Ramos (cell line): ENCODE data around the gene MYNN.
"Not testable (repeated sequence)": the region's sequence is repeated elsewhere in the genome, so short reads cannot be mapped to it uniquely, and the experiment has no call there.

ENCODE experiments used
- in situ Hi-C: fragments of 300-500 bp; cut with MboI; formaldehyde crosslinking; loops from one replicate; pipeline ENCODE4 v1.14.3; 2022; ENCODE audit warnings: low sequenced_read_pairs; ENCODE audit not compliant: unreplicated experiment

Gene MYNN

DNA sequence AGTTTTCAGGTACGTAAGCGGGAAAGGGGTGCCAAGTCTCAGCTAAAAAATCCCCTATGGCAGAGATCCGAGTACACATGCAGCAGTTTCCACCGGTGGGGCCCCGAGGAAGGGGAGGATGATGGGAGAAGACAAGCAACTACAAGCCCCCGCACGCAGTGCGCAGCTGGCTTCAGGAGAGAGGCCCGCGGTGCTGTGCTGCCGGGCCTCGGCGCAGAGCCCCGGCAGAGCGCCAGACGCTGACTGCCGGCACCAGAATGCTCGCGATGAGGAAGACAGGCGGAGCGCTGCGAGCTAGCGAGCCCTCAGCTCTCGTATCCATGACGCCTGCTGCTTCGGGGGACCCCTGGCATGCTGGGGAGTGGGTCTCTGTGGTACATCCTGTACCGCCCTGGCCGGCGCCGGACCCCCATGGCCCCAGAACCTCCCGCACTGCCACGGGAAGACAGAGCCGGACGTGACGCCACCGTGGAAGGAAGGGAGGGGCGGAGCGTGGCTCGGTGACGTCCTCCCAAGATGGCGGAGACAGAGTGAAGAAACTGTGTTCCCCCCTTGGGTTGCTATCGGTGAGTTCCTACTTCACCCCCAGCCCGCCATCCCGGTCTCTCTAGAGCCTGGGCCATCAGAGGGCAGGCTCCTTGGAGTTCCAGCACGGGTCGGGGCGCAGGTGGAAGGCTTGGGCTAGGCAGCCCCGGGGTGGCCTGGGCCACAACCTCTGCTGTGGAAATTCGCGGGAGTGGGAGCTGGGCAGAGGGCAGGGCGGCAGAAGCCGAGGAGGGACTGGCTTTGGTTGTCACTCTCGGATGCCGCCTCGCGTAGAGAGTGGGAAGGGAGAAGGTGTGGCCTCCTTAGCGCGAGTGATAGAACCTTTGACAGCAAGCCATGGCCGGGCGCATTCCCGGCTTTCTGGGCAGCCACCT is at the start of gene MYNN:
MYNN (plus strand) TSS at position 500 of the 920 bp plus-strand sequence. CDS start 900 bp downstream, outside the sequence.
- in situ Hi-C loops = loop anchor here (25.0 kb wide), 1 partner anchor 589 kb away; the partner anchor contains the start of gene SKIL

GRCh38 chr3:169731857-169732256 is 41.3 kb upstream of the MYNN start:
- in situ Hi-C loops = not testable (repeated sequence)

GRCh38 chr3:169739067-169739466 is 34.1 kb upstream of the MYNN start:
- in situ Hi-C loops = no loop called here

DNA sequence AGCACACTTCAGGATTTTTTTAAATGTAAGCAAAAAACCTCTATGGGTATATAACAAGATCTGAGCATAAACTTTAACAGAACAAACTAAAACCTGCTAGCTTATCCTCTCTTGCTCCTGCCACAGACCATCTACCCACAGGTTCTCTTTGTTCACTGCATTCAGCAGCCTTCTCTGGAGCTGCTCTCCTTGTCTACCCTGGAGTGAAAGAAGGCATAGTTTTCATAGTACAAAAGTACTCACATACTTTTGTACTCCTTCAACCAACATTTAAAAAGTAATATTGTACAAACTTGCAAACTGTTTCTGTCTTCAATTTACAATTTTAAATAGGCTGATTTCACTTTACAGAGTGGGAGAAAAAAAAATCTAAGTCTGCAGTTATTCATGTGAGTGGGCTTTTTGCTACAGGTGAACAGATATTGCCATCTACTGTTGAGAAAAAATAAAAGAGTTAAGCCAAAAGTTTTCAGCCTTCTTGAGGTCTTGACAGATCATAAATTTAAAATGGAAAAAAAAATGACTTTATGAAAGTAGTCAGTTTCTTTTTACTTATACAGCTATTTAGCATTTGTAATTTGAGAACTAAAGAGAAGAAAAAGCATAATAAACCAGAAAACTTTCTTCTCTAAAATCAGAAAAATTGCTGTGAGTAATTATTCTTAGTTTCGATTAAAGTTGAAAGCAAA is 28.7 kb upstream of the MYNN start:
- in situ Hi-C loops = no loop called here

GRCh38 chr3:169746924-169747323 is 26.3 kb upstream of the MYNN start:
- in situ Hi-C loops = no loop called here

DNA sequence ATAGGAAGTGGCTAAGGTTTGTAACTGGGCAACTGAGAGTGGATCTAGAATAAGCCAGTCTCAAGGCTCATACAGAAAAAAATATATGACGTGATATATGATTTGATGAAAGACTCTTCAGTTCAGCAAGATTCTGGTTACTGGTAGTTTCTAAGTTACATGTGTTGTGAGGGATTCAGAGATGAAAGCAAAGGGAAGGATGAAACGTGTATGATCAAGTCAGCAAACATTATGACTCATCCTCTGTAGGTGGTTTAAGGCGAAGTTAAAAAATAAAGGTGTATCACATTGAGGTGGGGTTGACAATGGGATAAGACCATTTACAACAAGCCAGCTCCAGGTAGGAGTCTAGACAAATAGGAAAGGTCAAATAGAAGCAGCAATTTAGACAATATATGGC is 24.5 kb upstream of the MYNN start:
- in situ Hi-C loops = no loop called here

DNA sequence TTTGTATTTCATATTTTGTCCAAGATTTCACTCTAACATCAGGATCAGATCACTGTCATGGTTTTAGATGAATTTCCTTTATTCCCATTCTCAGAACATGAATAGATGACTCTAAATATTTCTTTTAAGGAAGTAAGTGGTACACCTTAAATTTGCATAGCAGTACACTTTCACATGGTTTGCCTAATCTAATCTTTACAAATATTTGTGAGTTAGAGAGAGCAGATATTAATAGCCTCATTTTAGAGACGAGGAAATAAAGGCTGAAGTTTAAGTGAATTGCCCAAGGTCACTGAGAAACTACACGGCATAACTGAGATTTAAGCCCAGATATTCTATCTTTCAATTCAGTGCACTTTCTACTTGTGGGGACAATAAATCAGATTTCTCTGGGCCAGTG is 22.5 kb upstream of the MYNN start:
- in situ Hi-C loops = loop anchor here (25.0 kb wide), 1 partner anchor 612 kb away; the partner anchor contains the start of gene SKIL

DNA sequence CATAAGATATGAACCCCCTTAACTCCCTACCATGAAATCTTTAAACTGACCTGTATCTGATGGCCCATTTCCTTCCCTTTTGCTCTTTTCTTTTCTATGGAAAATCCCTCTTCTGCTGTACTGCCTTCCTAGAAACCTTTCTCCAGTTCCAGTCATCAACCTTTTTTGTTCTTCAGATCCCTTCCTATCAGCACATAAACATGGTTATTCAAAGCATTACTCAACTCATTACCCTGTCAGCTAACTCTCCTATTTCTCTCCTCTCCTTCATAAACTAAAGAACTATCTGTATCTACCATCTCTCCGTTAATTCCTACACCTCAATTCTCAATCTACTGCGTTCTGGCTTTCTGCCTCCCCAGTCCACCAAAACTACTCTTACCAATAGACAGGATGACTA is 21.3 kb upstream of the MYNN start:
- in situ Hi-C loops = loop anchor here (25.0 kb wide), 1 partner anchor 610 kb away; the partner anchor contains the start of gene SKIL

- in situ Hi-C loops = loop anchor here (25.0 kb wide), 1 partner anchor 608 kb away; the partner anchor contains the start of gene SKIL
Observed at GRCh38 chr3:169754711-169755110, 18.5 kb upstream of the MYNN start.

- in situ Hi-C loops = loop anchor here (25.0 kb wide), 1 partner anchor 607 kb away; the partner anchor contains the start of gene SKIL
Observed at GRCh38 chr3:169755488-169755887, 17.7 kb upstream of the MYNN start.

DNA sequence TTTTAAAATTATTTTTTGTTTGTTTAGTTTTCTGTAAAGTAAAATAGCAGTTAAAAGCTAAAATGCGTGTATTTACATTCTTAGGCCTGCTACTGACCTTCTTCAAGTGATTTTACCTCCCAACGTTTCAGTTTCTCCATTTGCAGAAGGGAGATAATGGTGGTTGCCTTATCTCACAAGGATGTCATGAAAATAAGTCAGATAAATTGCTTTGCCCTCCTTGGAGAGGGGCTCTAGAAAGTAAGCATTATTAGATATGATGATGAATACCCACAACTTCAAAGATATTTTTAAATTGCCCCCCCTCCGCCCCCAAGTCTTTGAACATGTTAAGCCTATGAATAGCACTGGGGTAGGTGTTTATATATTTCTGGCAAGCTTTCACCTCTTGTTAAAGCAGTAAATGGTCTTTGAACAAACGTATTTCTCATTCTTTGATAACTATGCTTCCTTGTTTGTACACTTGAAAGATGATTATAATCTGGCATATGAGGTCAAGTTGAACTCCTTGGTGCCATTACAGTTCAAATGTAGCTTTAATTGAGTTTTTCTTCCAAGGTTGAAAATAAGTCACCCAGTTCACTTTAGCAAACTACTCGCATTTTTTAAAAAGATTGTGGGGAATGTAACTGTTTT is 14.7 kb upstream of the MYNN start:
- in situ Hi-C loops = loop anchor here (25.0 kb wide), 1 partner anchor 604 kb away; the partner anchor contains the start of gene SKIL

DNA sequence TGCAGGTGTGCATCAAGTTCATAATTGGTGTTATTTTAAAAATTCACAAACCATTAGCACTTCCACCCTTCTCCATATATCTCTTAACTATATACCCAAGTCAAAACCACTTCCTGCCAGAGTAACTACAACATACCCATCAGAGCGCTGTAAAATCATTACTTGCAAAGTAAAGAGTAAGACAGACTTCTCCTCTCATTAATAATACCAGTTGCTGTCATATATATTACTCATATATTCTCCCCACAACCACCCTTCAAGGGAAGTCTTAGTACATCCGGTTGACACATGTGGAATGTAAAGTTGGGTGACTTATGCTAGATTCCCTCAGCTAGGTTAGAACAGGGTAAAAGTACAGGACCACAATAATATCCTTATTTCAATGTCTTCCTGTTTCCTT is 13.9 kb upstream of the MYNN start:
- in situ Hi-C loops = loop anchor here (25.0 kb wide), 1 partner anchor 603 kb away; the partner anchor contains the start of gene SKIL

- in situ Hi-C loops = loop anchor here (10.0 to 25.0 kb wide), 2 partner anchors 174 to 602 kb away; partner anchors contain the start of gene SKIL
Observed at GRCh38 chr3:169760479-169760878, 12.7 kb upstream of the MYNN start.

GRCh38 chr3:169764312-169764881 is 8.8 kb upstream of the MYNN start:
- in situ Hi-C loops = loop anchor here (10.0 to 25.0 kb wide), 2 partner anchors 170 to 598 kb away; partner anchors contain the start of gene SKIL

GRCh38 chr3:169764882-169765612 is 8.1 kb upstream of the MYNN start, which contains the start of gene TERC:
TSS of gene TERC (minus strand) at chr3:169765060.
- in situ Hi-C loops = loop anchor here (5.0 to 25.0 kb wide), 3 partner anchors 170 to 597 kb away; partner anchors contain the start of gene SKIL

DNA sequence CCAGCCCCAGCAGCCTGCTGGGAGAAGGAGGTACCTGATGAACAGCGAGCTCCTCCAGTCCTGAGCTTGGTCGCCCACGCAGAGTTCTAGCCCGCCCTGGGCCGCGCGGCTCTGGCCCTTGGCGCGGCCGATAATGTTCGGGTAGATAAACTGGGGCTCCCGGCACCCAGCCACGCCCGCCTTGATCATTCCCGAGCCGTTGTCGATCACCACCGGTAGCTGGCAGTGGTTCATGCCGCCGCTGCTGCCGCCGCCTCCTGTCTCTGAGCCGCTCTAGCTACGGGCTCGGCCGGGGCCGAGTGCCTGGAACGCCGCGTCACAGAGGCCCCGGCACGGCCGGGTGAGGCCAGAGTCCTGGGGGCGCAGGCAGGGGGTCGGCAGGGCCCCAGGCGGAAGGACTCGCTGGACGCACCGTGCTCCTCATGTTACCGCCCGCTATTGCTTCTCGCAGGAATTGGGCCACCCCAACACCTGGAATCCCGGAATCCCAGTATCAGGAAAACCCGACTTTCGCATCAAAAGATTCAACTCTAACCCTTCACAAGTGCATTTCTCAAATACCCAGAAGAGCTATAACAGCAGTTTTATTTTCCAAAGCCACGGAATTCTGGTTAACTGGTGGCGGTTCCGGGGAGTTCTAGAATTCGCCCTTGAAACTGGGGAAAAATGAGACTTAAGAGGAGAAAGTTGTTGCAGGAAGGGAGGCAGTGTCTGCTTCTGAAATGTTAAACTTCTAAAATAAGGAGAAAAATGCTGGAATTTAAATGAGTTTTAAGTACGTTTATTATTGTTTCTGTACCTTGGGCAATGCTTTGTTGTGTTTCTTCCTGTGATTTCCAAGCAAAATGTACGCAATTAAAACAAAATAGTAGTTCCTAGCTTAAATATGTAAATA is 3.7 kb upstream of the MYNN start, which contains the start of gene ACTRT3:
ACTRT3 (minus strand) TSS at position 275 of the 895 bp plus-strand sequence; CDS start at position 234, 41 bp downstream.
- in situ Hi-C loops = loop anchor here (5.0 to 25.0 kb wide), 3 partner anchors 165 to 593 kb away; partner anchors contain the start of gene SKIL

DNA sequence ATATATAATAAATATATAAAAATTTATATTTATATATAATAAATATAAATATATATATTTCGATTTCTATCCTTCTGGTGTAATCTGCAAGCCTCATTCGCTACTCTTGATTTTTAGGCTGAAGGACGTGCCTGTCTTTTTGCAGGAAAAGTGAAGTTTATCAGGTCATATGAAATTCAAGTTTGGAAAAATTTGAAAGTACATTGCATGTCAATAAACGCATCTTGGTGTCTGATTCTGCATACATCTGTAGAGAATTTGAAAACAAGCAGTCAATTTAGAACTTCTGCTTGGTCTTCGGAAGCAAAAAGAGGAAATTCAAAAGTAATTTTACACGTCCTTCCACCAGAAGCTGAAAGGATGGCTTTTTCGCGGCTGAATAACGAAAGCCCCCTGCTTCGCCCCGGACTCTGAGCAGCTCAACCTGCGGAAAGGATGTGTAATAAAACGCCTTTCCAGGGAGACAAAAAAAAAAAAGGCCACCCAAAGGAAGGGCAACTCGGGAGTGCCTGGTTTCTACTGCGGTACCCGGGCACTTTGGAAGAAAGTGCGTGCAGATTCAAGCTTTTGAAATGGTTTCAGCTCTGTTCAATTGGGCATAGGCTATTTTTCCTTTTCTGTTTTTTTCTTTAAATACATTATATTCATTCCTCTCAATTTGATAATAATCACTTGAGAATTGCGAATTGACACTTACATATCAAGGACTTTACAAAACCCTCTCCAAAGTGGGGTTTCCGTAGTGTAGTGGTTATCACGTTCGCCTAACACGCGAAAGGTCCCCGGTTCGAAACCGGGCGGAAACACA is 1.5 kb upstream of the MYNN start:
- in situ Hi-C loops = loop anchor here (25.0 kb wide), 1 partner anchor 591 kb away; the partner anchor contains the start of gene SKIL
